Cardiac septum (tissue), 1 donor: ENCODE data around the gene CST4. TPM values are rescaled to one million over a fixed set of nuclear protein-coding genes. Genes with fewer than 3 reads are reported as not detected.
"Not testable (repeated sequence)": the region's sequence is repeated elsewhere in the genome, so short reads cannot be mapped to it uniquely, and the experiment has no call there.

Experiments used
- DNase-seq: peaks from one replicate; pipeline ENCODE4 v3.0.0-alpha.2; 2020; ENCODE audit warnings: low spot score
- intact Hi-C: fragments of 100-400 bp; cut with DNase I; formaldehyde crosslinking; loops from one replicate; pipeline ENCODE4 v1.14.0; 2022
- long read RNA-seq: library from polyadenylated mRNA; unstranded; transcript quantifications from one replicate; pipeline ENCODE4 v2.0.0, GENCODE V29; 2021
- total RNA-seq: library from RNA; stranded (reverse); fragmentation: NEBNext Ultra II Directional; extraction: Animal tissue kit (Norgen Biotek cat#: 25700); gene quantifications from one replicate; pipeline ENCODE4 v1.2.1, GENCODE V29; 2021
- donor health status: DM: no; HTN: no; CAD: no.

The CST4 gene
- total RNA-seq, result not detected
- long read RNA-seq, result 0 reads

DNA sequence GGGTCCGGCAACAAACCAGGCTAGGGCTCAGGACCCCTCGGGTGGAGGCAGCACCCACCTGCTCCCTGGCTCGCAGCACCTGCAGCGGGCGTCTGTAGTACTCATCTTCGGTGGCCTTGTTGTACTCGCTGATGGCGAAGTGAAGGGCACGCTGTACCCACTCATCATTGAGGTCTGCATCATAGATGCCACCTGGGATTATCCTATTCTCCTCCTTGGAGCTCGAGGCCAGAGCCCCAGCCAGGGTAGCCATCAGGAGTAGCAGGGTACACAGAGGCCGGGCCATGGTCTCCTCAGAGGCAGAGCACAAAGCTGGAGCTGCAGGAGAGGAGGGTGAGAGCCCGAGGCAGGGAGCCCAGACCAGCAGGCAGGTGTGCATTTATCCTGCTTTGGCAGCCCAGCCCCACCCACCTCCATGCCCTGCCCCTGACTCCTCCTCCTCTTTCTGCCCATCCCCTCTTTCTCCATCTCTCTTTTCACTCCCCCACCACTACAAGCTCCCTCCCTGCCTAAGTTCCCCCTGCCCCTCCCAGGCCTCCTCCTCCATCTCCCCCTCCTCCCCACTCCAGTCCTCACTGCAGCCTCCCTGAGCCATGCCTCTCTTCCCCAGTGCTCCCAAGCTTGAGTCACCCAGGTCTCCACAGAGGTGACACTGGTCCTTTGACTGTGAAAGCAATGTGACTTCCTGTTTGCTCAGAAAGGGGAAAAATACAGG is at the start of gene CST4:
TSS of gene CST4 (minus strand) at position 355 of the 715 bp plus-strand sequence. CDS start at position 286, 69 bp downstream.
- intact Hi-C loops, DNase-seq: not testable (repeated sequence)

DNA sequence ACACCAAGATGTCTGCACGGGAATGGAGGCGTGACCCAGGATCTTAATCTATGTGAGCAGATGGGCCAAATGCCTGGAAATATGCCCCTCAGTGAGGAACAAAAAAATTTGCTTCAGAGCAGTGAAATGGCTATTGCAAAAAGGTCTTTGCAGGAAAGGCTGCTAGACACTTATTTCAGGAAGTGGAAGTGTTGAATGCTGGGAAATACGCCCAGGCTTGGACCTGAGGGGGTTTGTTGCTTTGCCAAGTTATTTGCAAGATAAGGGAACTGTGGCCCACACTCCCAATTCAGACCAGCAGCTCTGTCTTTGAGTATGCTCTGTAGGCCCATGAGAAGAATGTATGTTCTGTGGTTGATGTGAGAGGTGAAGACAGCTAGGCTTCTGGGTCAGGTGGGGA is 46.6 kb upstream of the CST4 start:
- DNase-seq, intact Hi-C loops: not testable (repeated sequence)

GRCh38 chr20:23734949-23735348 is 46.1 kb upstream of the CST4 start:
- DNase-seq, intact Hi-C loops: not testable (repeated sequence)

DNA sequence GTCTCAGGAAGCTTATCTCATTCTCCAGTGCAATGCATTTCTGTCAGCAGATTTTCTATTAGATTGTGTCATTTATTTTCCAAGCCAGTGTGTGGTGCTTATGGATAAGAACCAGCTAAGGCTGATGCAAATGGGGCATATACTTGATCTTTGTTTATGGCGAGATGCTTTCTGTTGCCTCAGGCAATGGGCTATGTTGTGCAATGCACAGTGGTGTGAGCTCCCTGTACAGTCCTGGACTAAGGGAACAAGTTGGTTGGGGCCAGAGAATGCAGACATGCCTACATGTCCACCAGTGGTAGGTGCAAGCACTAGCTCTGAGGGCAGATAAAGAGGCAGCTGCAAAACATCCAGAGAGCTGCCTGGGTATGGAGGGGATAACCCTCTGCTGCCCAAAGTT is 45.6 kb upstream of the CST4 start:
- DNase-seq, intact Hi-C loops: not testable (repeated sequence)

DNA sequence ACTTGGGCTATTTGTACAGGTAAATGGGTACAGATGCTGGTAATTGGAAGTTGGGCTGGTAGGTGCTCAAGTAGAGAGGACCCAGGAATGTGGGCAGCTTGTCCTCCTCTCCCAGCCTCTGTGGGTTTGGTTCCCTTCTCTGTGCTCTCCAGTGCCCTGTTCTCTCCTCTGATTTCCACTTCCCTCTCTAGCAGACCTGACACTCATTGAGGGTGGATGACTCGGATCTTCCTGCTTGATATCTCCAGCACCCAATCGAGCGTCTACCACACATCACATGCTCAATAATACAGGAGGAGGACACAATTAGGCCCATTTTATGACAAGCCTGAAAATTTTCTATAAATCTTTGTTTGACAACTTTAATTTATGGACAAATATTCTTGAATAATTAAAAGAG is 38.2 kb upstream of the CST4 start:
- intact Hi-C loops, result no loop called here
- no peak for DNase-seq

- no peak for DNase-seq
- intact Hi-C loops, result no loop called here
Observed at GRCh38 chr20:23725102-23725501, 36.3 kb upstream of the CST4 start.

GRCh38 chr20:23723659-23724307 is 34.9 kb upstream of the CST4 start:
- intact Hi-C loops, DNase-seq: not testable (repeated sequence)

GRCh38 chr20:23722851-23723250 is 34.0 kb upstream of the CST4 start:
- intact Hi-C loops, DNase-seq: not testable (repeated sequence)

DNA sequence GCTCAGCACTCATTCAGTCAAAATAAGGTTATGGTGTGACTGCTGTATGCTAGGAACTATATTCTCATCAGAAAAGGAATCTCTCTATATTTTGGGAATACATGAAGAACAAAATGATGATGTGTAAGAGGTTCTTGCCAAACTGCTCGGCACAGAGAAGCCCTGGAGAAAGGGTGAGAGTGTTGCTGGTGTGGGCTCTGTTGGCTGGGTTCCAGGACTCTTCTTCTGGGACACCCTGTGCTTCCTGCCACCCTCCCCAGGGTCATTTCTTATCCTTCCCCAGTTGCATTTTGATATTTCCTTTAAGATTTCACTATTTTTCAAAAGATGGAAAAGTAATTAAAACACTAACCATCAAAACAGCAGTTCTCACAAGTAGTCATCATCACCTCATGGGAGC is 33.1 kb upstream of the CST4 start:
- intact Hi-C loops, result no loop called here
- DNase-seq, result no peak

GRCh38 chr20:23719351-23719750 is 30.5 kb upstream of the CST4 start:
- intact Hi-C loops, DNase-seq: not testable (repeated sequence)

- intact Hi-C loops, DNase-seq: not testable (repeated sequence)
Observed at GRCh38 chr20:23711778-23712177, 22.9 kb upstream of the CST4 start.

GRCh38 chr20:23710771-23711170 is 21.9 kb upstream of the CST4 start:
- DNase-seq, result no peak
- intact Hi-C loops, result no loop called here

DNA sequence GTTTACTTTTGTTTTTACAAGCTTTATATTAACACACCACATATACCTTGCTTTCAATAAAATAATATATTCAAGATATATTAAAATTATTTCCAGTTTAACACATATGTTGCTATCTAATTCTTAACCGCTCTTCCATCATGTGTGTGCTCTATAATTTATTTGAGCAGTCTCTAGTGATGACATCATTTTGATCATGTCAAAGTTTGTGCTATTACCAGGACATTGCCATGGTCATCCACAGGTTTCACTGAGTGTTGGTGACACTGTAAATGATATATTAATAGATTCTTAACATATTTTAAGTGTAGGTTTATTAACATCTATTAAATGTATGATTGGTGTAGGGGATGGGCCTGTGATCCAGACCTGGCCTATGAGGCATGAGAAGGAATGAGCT is 17.1 kb upstream of the CST4 start:
- no peak for DNase-seq
- intact Hi-C loops, result no loop called here

DNA sequence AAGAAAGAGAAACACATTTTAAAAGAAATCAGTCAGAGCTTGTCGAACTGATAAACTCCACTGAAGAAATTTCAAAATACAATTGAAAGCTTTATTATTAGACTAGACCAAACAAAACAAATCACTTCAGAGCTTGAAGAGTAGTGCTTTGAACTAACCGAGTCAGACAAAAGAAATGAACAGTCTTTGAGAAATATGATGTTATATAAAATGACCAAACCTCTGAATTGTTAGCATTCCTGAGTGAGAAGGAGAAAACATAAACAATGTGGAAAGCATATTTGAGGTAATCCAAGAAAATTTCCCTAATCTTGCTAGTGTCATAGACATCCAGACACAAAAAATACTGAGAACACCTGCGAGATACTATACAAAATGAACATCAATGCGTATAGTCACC is 13.2 kb upstream of the CST4 start:
- intact Hi-C loops, result no loop called here
- DNase-seq, result no peak

GRCh38 chr20:23700931-23701330 is 12.1 kb upstream of the CST4 start:
- DNase-seq, result no peak
- intact Hi-C loops, result no loop called here

- no peak for DNase-seq
- intact Hi-C loops, result no loop called here
Observed at GRCh38 chr20:23697947-23698346, 9.1 kb upstream of the CST4 start.

DNA sequence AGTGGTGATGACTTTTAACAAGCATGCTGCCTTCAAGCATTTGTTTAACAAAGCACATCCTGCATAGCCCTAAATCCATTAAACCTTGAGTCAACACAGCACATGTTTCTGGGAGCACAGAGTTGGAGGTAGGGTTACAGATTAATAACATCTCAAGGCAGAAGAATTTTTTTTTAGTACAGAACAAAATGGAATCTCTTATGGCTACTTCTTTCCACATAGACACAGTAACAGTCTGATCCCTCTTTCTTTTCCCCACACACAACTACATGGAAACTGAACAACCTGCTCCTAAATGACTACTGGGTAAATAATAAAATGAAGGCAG is 6.2 kb upstream of the CST4 start:
- DNase-seq, intact Hi-C loops: not testable (repeated sequence)

- intact Hi-C loops, DNase-seq: not testable (repeated sequence)
Observed at GRCh38 chr20:23694178-23695067, 5.6 kb upstream of the CST4 start.

GRCh38 chr20:23692725-23693619 is 4.1 kb upstream of the CST4 start:
- DNase-seq, intact Hi-C loops: not testable (repeated sequence)
